ENCODE measurements around the gene HIF1AN.

- TF ChIP-seq POLR2A (IDR thresholded peaks at IDR 0.05) (no peak), CTCF (IDR thresholded peaks at IDR 0.05 in 8 of 11, conservative IDR thresholded peaks at IDR 0.05 in 3 of 11) (peak; percentile 48 to 91 (median 79))
Measured at GRCh38 chr10:100562008-100562672, 26.4 kb downstream of the HIF1AN start.
